ENCODE data around the gene MEF2B. TPM values are rescaled to one million over a fixed set of nuclear protein-coding genes. Genes with fewer than 3 reads are reported as not detected.
A peak's percentile ranks its signal among the peaks of the same experiment; 100 is the strongest.

MEF2B gene
- total and polyA plus RNA-seq, 10 of the 15 experiments (the other 5 are each of a cell fraction or from before 2014, with no cell fraction given) = 0.09 to 33.0 (median 8.9) TPM

GRCh38 chr19:19138109-19138981 is 31.7 kb downstream of the MEF2B start, which contains the start of gene TMEM161A (continued):
- no peak for TF ChIP-seq ESRRA (IDR thresholded peaks at IDR 0.05; ENCODE audit: low read length)
- no peak for TF ChIP-seq E2F4 (IDR thresholded peaks at IDR 0.05; ENCODE audit: low read depth, low read length)
- TF ChIP-seq ZNF687 (IDR thresholded peaks at IDR 0.05) = 0 out of 2 replicates have a peak, but pooled peaks have one; percentile 35
- TF ChIP-seq CEBPB (IDR thresholded peaks at IDR 0.05; ENCODE audit: borderline replicate concordance in 1 of 2, low read depth in 2 of 2, low read length in 2 of 2) = no peak
- TF ChIP-seq BCLAF1 (IDR thresholded peaks at IDR 0.05) = no peak
- TF ChIP-seq MEF2B (IDR thresholded peaks at IDR 0.05; ENCODE audit: partially characterized antibody, poor library complexity, severe bottlenecking) = peak; percentile 56
- no peak for TF ChIP-seq TCF7 (IDR thresholded peaks at IDR 0.05; ENCODE audit: borderline replicate concordance)
- no peak for TF ChIP-seq CHD4 (IDR thresholded peaks at IDR 0.05)
- TF ChIP-seq FOXK2 (IDR thresholded peaks at IDR 0.05) = no peak
- peak; percentile 99 for TF ChIP-seq SP1 (IDR thresholded peaks at IDR 0.05; ENCODE audit: low read depth, low read length)
- no peak for TF ChIP-seq ZZZ3 (IDR thresholded peaks at IDR 0.05; ENCODE audit: control insufficient read depth, insufficient read length, low read depth)
- no peak for TF ChIP-seq SUZ12 (IDR thresholded peaks at IDR 0.05; ENCODE audit: unreplicated experiment)
- TF ChIP-seq ZNF24 (IDR thresholded peaks at IDR 0.05) = no peak
- TF ChIP-seq RCOR1 (conservative IDR thresholded peaks at IDR 0.05; ENCODE audit: low read depth, low read length) = no peak
- TF ChIP-seq STAT1 (conservative IDR thresholded peaks at IDR 0.05) = no peak
- 0 out of 2 replicates have a peak, but pooled peaks have one; percentile 12 for TF ChIP-seq SMARCA5 (IDR thresholded peaks at IDR 0.05)
- TF ChIP-seq USF2 (IDR thresholded peaks at IDR 0.05; ENCODE audit: borderline replicate concordance, low read depth, low read length) = no peak
